ENCODE measurements around the gene AIFM3.

AIFM3 gene

GRCh38 chr22:20966883-20967696 lies at the start of gene AIFM3:
Gene AIFM3 (plus strand): TSS chr22:20967255. CDS start chr22:20967945, 690 bp downstream.
- Mint-ChIP-seq H3K4me1 (peaks cover 31% of the 10 kb centered on the region), H3K4me3 (no peak within 1 kb of the TSS), H3K9me3 (no peaks in the 10 kb centered on the region), H3K36me3 (ENCODE audit: low read depth) (no peaks in the 10 kb centered on the region), H3K27ac (no peak within 1 kb of the TSS), H3K27me3 (ENCODE audit: low read depth, poor library complexity) (peaks cover 51% of the 10 kb centered on the region)
- no peak for TF ChIP-seq CTCF (IDR thresholded peaks at IDR 0.05)
- no peak for DNase-seq

GRCh38 chr22:20918663-20919218 lies 48.3 kb upstream of the AIFM3 start:
- Mint-ChIP-seq H3K4me1 (peaks cover 50% of the 10 kb centered on the region), H3K27ac (peak overlapping the region; percentile 95), H3K9me3 (no peaks in the 10 kb centered on the region), H3K36me3 (ENCODE audit: low read depth) (peaks cover 17% of the 10 kb centered on the region), H3K27me3 (ENCODE audit: low read depth, poor library complexity) (peaks cover 12% of the 10 kb centered on the region), H3K4me3 (peak overlapping the region; percentile 99)
- no peak for TF ChIP-seq CTCF (IDR thresholded peaks at IDR 0.05)
- DNase-seq: no peak

GRCh38 chr22:20919718-20920117 lies 47.3 kb upstream of the AIFM3 start:
- H3K4me3 Mint-ChIP-seq: peak overlapping the region; percentile 99
- no peaks in the 10 kb centered on the region for H3K9me3 Mint-ChIP-seq
- no peak for DNase-seq
- TF ChIP-seq CTCF (IDR thresholded peaks at IDR 0.05): no peak
- H3K4me1 Mint-ChIP-seq: peaks cover 45% of the 10 kb centered on the region
- peaks cover 7% of the 10 kb centered on the region for H3K27me3 Mint-ChIP-seq (ENCODE audit: low read depth, poor library complexity)
- H3K27ac Mint-ChIP-seq: peak overlapping the region; percentile 8
- peaks cover 27% of the 10 kb centered on the region for H3K36me3 Mint-ChIP-seq (ENCODE audit: low read depth)

GRCh38 chr22:20920881-20921203 lies 46.2 kb upstream of the AIFM3 start:
- Mint-ChIP-seq H3K4me1 (peaks cover 46% of the 10 kb centered on the region), H3K4me3 (peak overlapping the region; percentile 99), H3K27ac (peak overlapping the region; percentile 35), H3K36me3 (ENCODE audit: low read depth) (peaks cover 37% of the 10 kb centered on the region), H3K9me3 (no peaks in the 10 kb centered on the region), H3K27me3 (ENCODE audit: low read depth, poor library complexity) (no peaks in the 10 kb centered on the region)
- DNase-seq: no peak
- TF ChIP-seq CTCF (IDR thresholded peaks at IDR 0.05): no peak

- Mint-ChIP-seq H3K27ac (peak overlapping the region; percentile 26), H3K4me1 (peaks cover 46% of the 10 kb centered on the region)
- no peak for TF ChIP-seq CTCF (IDR thresholded peaks at IDR 0.05)
These were observed 44.8 kb upstream of the AIFM3 start for GRCh38 chr22:20922141-20922751.

More at GRCh38 chr22:20922141-20922751, 44.8 kb upstream of the AIFM3 start:
- Mint-ChIP-seq H3K4me3 (peak overlapping the region; percentile 53), H3K36me3 (ENCODE audit: low read depth) (peaks cover 46% of the 10 kb centered on the region), H3K9me3 (no peaks in the 10 kb centered on the region), H3K27me3 (ENCODE audit: low read depth, poor library complexity) (no peaks in the 10 kb centered on the region)
- no peak for DNase-seq
